ENCODE measurements around the gene SMPDL3B. TPM values are rescaled to one million over a fixed set of nuclear protein-coding genes. Genes with fewer than 3 reads are reported as not detected.

The SMPDL3B gene
- total and polyA plus RNA-seq, 2 experiments from 2014 or later: 6.8 to 8.9 TPM

GRCh38 chr1:27887215-27888021 is 47.4 kb upstream of the SMPDL3B start:
- no peak overlapping the region for H3K4me3 ChIP-seq
- H3K27ac ChIP-seq: no peak overlapping the region
- no peaks in the 10 kb centered on the region for H3K27me3 ChIP-seq
- H3K9me3 ChIP-seq (ENCODE audit: low read depth): no peaks in the 10 kb centered on the region
- H3K36me3 ChIP-seq: peaks cover 11% of the 10 kb centered on the region
- TF ChIP-seq CTCF (IDR thresholded peaks at IDR 0.05; ENCODE audit: low read depth, low read length): no peak
- DNase-seq (ENCODE audit: low read depth in 1 of 2, low spot score in 1 of 2): no peak
- no peaks in the 10 kb centered on the region for H3K4me1 ChIP-seq (ENCODE audit: low read depth)

- no peak overlapping the region for H3K4me3 ChIP-seq
- H3K27me3 ChIP-seq: no peaks in the 10 kb centered on the region
- no peak overlapping the region for H3K27ac ChIP-seq
- no peaks in the 10 kb centered on the region for H3K9me3 ChIP-seq (ENCODE audit: low read depth)
- no peaks in the 10 kb centered on the region for H3K4me1 ChIP-seq (ENCODE audit: low read depth)
- no peak for DNase-seq (ENCODE audit: low read depth in 1 of 2, low spot score in 1 of 2)
- no peak for TF ChIP-seq CTCF (IDR thresholded peaks at IDR 0.05; ENCODE audit: low read depth, low read length)
- peaks cover 31% of the 10 kb centered on the region for H3K36me3 ChIP-seq
Observed at GRCh38 chr1:27889506-27889905, 45.3 kb upstream of the SMPDL3B start.

GRCh38 chr1:27891196-27891889 is 43.5 kb upstream of the SMPDL3B start:
- peaks cover 44% of the 10 kb centered on the region for H3K36me3 ChIP-seq
- no peak overlapping the region for H3K4me3 ChIP-seq
- no peaks in the 10 kb centered on the region for H3K4me1 ChIP-seq (ENCODE audit: low read depth)
- H3K27ac ChIP-seq: no peak overlapping the region
- H3K9me3 ChIP-seq (ENCODE audit: low read depth): no peaks in the 10 kb centered on the region
- no peaks in the 10 kb centered on the region for H3K27me3 ChIP-seq
- TF ChIP-seq CTCF (IDR thresholded peaks at IDR 0.05; ENCODE audit: low read depth, low read length): no peak
- no peak for DNase-seq (ENCODE audit: low read depth in 1 of 2, low spot score in 1 of 2)

GRCh38 chr1:27894521-27894920 is 40.3 kb upstream of the SMPDL3B start:
- Histone ChIP-seq H3K36me3 (peaks cover 56% of the 10 kb centered on the region), H3K9me3 (ENCODE audit: low read depth) (no peaks in the 10 kb centered on the region), H3K4me1 (ENCODE audit: low read depth) (no peaks in the 10 kb centered on the region), H3K27me3 (no peaks in the 10 kb centered on the region), H3K27ac (no peak overlapping the region), H3K4me3 (no peak overlapping the region)
- no peak for DNase-seq (ENCODE audit: low read depth in 1 of 2, low spot score in 1 of 2)
- TF ChIP-seq CTCF (IDR thresholded peaks at IDR 0.05; ENCODE audit: low read depth, low read length): no peak

GRCh38 chr1:27906759-27907158 is 28.0 kb upstream of the SMPDL3B start:
- Histone ChIP-seq H3K27me3 (no peaks in the 10 kb centered on the region), H3K36me3 (peaks cover 69% of the 10 kb centered on the region), H3K4me3 (no peak overlapping the region), H3K27ac (no peak overlapping the region), H3K9me3 (ENCODE audit: low read depth) (no peaks in the 10 kb centered on the region), H3K4me1 (ENCODE audit: low read depth) (no peaks in the 10 kb centered on the region)
- no peak for DNase-seq (ENCODE audit: low read depth in 1 of 2, low spot score in 1 of 2)
- TF ChIP-seq CTCF (IDR thresholded peaks at IDR 0.05; ENCODE audit: low read depth, low read length): no peak
